ENCODE measurements around the gene JAM2.
"Not testable (repeated sequence)": the region's sequence is repeated elsewhere in the genome, so short reads cannot be mapped to it uniquely, and the experiment has no call there.

JAM2 gene

DNA sequence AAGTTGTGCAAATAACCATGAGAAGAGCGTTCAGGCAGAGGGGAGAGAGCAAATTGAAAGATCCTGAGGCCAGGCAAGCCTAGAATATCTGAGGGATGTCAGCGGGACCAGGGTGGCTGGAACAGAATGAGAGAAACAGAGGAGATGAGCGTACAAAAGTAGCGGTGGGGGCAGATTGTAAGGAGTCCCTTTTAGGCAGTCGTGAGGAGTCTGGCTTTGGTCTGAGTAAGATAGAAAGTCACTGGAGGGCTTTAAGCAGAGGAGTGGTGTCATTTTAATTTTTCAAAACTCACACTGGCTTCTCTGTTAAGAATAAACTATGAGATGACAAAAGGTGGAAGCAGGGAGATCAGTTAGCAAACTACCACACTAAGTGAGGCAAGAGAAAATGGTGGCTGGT is 71.5 kb downstream of the JAM2 start:
- H3K4me3 ChIP-seq (ENCODE audit: low read depth, low read length), result no peak overlapping the region
- no peak for DNase-seq (ENCODE audit: low read depth, low spot score)
- in situ Hi-C loops (cut with HindIII; ENCODE audit: low sequenced_read_pairs), result no loop called here
- TF ChIP-seq, protein P1, sequence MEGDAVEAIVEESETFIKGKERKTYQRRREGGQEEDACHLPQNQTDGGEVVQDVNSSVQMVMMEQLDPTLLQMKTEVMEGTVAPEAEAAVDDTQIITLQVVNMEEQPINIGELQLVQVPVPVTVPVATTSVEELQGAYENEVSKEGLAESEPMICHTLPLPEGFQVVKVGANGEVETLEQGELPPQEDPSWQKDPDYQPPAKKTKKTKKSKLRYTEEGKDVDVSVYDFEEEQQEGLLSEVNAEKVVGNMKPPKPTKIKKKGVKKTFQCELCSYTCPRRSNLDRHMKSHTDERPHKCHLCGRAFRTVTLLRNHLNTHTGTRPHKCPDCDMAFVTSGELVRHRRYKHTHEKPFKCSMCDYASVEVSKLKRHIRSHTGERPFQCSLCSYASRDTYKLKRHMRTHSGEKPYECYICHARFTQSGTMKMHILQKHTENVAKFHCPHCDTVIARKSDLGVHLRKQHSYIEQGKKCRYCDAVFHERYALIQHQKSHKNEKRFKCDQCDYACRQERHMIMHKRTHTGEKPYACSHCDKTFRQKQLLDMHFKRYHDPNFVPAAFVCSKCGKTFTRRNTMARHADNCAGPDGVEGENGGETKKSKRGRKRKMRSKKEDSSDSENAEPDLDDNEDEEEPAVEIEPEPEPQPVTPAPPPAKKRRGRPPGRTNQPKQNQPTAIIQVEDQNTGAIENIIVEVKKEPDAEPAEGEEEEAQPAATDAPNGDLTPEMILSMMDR (IDR thresholded peaks at IDR 0.05; ENCODE audit: low read depth, low read length), result no peak

DNA sequence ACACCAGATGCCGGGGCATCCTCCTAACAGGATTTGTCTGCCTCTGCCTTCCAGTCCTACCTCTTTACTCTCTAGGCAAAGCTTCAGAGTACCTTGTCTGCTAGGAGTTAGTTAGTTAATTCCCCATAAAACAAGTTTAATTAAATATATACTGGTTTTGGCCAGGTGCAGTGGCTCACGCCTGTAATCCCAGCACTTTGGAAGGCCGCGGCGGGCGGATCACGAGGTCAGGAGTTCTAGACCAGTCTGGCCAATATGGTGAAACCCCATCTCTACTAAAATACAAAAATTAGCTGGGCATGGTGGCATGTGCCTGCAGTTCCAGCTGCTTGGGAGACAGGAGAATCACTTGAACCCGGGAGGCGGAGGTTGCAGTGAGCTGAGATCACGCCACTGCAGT is 75.0 kb downstream of the JAM2 start:
- in situ Hi-C loops (cut with HindIII; ENCODE audit: low sequenced_read_pairs); DNase-seq (ENCODE audit: low read depth, low spot score): not testable (repeated sequence)

GRCh38 chr21:25717491-25718147 is 78.6 kb downstream of the JAM2 start:
- peak; percentile 33 for DNase-seq (ENCODE audit: low read depth, low spot score)
- in situ Hi-C loops (cut with HindIII; ENCODE audit: low sequenced_read_pairs), result no loop called here
- TF ChIP-seq, protein P1 (IDR thresholded peaks at IDR 0.05; ENCODE audit: low read depth, low read length), result no peak
- H3K4me3 ChIP-seq (ENCODE audit: low read depth, low read length), result no peak overlapping the region

More for the DNA sequence above, 75.0 kb downstream of the JAM2 start:
- H3K4me3 ChIP-seq (ENCODE audit: low read depth, low read length), result not testable (repeated sequence)

GRCh38 chr21:25721987-25722386 is 82.9 kb downstream of the JAM2 start:
- no peak for DNase-seq (ENCODE audit: low read depth, low spot score)
- in situ Hi-C loops (cut with HindIII; ENCODE audit: low sequenced_read_pairs), result no loop called here

GRCh38 chr21:25722631-25723030 is 83.6 kb downstream of the JAM2 start:
- DNase-seq (ENCODE audit: low read depth, low spot score), result no peak
- in situ Hi-C loops (cut with HindIII; ENCODE audit: low sequenced_read_pairs), result no loop called here
- TF ChIP-seq, protein P1 (IDR thresholded peaks at IDR 0.05; ENCODE audit: low read depth, low read length), result no peak
- H3K4me3 ChIP-seq (ENCODE audit: low read depth, low read length), result no peak overlapping the region

More at GRCh38 chr21:25721987-25722386, 82.9 kb downstream of the JAM2 start:
- no peak overlapping the region for H3K4me3 ChIP-seq (ENCODE audit: low read depth, low read length)
- TF ChIP-seq, protein P1 (IDR thresholded peaks at IDR 0.05; ENCODE audit: low read depth, low read length), result no peak

GRCh38 chr21:25732091-25732760 is 93.2 kb downstream of the JAM2 start:
- in situ Hi-C loops (cut with HindIII; ENCODE audit: low sequenced_read_pairs), result no loop called here
- no peak for DNase-seq (ENCODE audit: low read depth, low spot score)
- H3K4me3 ChIP-seq (ENCODE audit: low read depth, low read length), result no peak overlapping the region
- TF ChIP-seq, protein P1 (IDR thresholded peaks at IDR 0.05; ENCODE audit: low read depth, low read length), result no peak

Measured in astrocyte of the spinal cord (primary cell).